ENCODE results near the gene DEPDC5. TPM values are rescaled to one million over a fixed set of nuclear protein-coding genes. Genes with fewer than 3 reads are reported as not detected.

Gene DEPDC5
- total RNA-seq, 4 donors from 2014 or later = 17.5 to 30.4 (median 22.8) TPM

GRCh38 chr22:31954535-31955523 is 201.0 kb downstream of the DEPDC5 start:
- H3K27ac ChIP-seq = peak overlapping the region; percentile 19 to 73 (median 40)
- no peak for TF ChIP-seq POLR2A (IDR thresholded peaks at IDR 0.05)
- no peak for TF ChIP-seq CTCF (IDR thresholded peaks at IDR 0.05)
- no peaks in the 10 kb centered on the region for H3K9me3 ChIP-seq
- peaks cover 6 to 44% of the 10 kb centered on the region in 2 donors for H3K4me1 ChIP-seq
- no peak for DNase-seq
- intact Hi-C loops (cut with DNase I) = no loop called here
- H3K4me3 ChIP-seq (replicated peaks in 1 of 3) = no peak overlapping the region
- H3K27me3 ChIP-seq = no peaks in the 10 kb centered on the region
- H3K36me3 ChIP-seq = peaks cover 11 to 17% of the 10 kb centered on the region in 2 donors
- 79 to 87% methylated on average over 11 of the region's 11 CpGs for WGBS, 2 donors

GRCh38 chr22:31956360-31956759 is 202.5 kb downstream of the DEPDC5 start:
- no peaks in the 10 kb centered on the region for H3K9me3 ChIP-seq
- intact Hi-C loops (cut with DNase I) = no loop called here
- H3K27ac ChIP-seq = no peak overlapping the region
- peaks cover 6 to 35% of the 10 kb centered on the region in 2 donors for H3K4me1 ChIP-seq
- WGBS, 2 donors = 93 to 97% methylated on average over 12 of the region's 12 CpGs
- no peak for TF ChIP-seq POLR2A (IDR thresholded peaks at IDR 0.05)
- no peak for TF ChIP-seq CTCF (IDR thresholded peaks at IDR 0.05)
- H3K27me3 ChIP-seq = no peaks in the 10 kb centered on the region
- no peak overlapping the region for H3K4me3 ChIP-seq (replicated peaks in 1 of 3)
- DNase-seq = no peak
- peaks cover 11 to 17% of the 10 kb centered on the region in 2 donors for H3K36me3 ChIP-seq

Small RNA genes within 50 kb of the gene (small RNA-seq; reads per million reads assigned to genes)
- gene RN7SL20P = not detected

Other genes with a start within 250 kb of the DEPDC5 start
- 10 to 100 TPM; 34.5 to 59.0 (median 42.5) TPM for gene PISD, start 91.8 kb upstream of the DEPDC5 start, total RNA-seq
- 10 to 100 TPM; 18.7 to 38.8 (median 29.4) TPM for gene PRR14L, start 3.9 kb upstream of the DEPDC5 start, total RNA-seq
- 100 to 1,000 TPM in 2 of 4 donors, 10 to 100 TPM in 2; 93.0 to 111 (median 103) TPM for gene YWHAH, start 190.5 kb downstream of the DEPDC5 start, total RNA-seq